ENCODE measurements around the gene SAFB2.

The SAFB2 gene

GRCh38 chr19:5579286-5579685 lies 43.3 kb downstream of the SAFB2 start:
- DNase-seq: no peak

- peak; percentile 92 for DNase-seq
These were observed 44.3 kb downstream of the SAFB2 start for GRCh38 chr19:5578097-5578846.

DNA sequence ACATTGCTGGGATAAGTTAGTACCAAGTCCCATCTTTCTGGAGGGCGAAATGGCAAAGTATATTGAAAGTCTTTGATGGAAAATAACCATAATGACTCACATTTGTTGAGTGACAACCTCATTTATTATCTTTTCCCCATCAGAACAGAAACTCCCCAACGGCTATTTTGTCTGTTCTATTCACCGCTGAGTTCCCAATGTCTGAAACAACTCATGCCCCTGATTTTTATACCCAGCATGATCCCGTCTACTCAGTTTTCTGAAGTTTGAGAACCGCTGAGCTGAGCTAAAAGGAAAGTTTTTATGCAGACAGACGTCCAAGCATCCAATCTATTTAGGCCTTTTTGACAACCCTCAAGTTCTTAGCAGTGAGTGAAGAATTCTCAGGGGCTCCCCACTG lies 47.0 kb downstream of the SAFB2 start:
- no peak for DNase-seq

DNA sequence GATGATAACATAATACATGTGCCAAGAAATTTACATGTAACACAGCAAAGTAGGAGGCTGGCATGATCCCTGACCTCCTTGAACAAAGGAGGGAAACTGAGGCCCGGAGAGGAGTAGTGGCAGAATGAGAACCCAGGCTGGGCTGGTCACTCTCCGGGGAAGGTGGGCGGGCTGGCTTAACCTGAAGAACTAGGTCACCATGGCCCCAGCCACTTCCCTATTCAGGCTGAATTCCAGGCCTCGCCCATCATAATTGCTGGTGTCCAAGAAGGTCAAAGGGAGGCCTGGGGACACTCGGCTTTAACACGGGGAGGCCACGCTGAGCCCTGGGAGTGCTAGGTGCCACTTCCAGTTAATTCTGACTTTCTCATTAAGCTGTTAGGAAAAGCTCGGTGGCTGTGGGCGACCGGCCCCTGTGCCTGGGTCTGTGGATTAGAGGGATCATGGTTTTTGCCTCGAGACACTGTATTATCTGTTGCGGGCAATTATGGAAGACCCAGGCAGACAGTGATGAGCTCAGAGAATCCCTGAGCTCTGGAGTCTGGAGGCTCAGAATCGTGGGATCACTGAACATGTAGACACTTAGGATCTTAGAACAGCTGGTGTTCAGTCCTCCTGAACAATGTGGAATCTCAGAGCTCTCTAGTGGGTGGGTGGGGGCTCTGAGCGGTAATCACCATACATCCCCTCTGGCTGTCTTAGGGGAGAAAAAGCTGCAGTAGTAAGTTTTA lies 49.9 kb downstream of the SAFB2 start:
- peak; percentile 73 for DNase-seq

GRCh38 chr19:5571777-5572176 lies 50.8 kb downstream of the SAFB2 start:
- DNase-seq: no peak

- no peak for DNase-seq
These were observed 54.6 kb downstream of the SAFB2 start for GRCh38 chr19:5567970-5568407.

DNA sequence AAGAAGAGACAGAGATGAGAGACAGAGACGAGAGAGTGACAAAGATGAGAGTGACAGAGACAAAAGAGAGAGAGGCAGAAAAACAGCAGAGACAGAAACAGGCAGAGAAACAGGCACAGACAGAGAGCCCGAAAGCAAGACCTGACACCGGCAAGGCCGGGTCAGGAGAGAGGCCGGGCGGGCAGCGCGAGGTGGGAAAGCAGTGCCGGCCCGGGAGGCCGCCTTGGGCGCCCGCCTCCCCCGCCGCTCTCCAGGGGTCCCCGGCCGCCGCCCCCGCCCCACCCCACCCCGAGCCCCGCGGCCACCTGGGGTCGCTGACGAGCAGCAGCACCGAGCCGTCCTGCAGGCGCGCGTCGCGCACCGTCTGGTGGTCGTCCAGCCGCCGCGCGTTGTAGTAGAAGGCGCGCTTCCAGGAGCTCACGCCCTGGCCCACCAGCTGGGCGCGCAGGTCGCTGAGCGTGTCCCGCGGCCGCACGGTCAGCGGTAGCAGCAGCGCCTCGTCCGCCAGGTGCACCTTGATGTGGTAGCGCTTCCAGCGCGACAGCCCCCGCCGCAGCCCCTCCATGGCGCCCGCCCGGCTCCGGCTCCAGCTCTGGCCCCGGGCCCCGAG lies 55.1 kb downstream of the SAFB2 start, which contains the start of gene TINCR:
TSS of gene TINCR (minus strand) at position 594 of the 610 bp plus-strand sequence.
- DNase-seq: peak; percentile 61

DNA sequence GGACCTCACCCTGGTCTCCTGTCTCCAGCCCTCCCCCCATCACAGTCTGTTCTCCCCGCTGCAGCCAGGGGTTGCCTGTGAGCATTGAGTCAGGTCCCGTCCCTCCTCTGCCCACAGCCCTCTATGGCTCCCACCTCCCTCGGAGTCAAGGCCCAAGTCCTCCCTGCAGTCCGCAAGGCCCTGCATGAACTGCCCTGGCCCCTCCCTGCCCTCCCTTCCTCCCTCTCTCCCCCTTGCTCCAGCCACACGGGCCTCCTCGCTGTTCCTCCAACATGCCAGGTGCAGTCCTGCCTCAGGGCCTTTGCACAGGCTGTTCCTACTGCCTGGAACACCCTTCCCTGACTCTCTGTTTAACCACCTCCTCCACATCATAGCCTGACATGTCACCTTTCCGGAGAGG lies 57.6 kb downstream of the SAFB2 start:
- DNase-seq: no peak

DNA sequence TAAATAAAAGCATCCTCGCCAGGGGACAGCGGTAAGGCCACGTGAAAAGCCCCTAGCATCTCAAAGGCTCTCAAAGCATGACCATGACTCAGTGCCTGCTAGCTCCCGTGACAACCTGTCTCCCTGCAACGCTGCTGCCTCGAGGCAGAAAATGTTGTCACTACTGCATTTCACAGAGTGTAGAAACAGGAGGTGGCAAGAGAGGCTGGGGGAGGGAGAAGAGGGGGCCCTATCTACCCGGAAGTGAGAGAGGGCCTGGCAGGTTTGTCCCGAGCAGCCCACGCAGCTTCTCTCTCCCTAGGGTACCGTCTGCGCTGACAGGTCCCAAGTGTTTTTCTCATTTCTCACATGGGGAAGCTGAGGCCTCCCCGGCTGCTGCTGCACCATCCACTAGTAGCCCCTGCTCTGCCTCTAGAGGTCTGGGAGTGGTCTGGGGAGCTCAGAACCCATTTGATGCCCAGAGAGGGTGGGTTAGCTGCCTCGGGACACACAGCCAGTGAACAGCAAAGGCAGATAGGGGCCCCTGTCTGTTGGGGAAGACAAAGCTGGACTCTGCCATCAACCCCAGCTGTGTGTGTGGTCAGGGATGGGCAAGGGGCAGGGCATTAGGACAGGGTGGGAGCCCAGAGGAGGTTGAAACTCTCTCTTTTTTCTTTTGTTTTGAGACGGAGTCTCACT lies 58.5 kb downstream of the SAFB2 start:
- no peak for DNase-seq

- DNase-seq: no peak
These were observed 59.6 kb downstream of the SAFB2 start for GRCh38 chr19:5563008-5563431.

DNA sequence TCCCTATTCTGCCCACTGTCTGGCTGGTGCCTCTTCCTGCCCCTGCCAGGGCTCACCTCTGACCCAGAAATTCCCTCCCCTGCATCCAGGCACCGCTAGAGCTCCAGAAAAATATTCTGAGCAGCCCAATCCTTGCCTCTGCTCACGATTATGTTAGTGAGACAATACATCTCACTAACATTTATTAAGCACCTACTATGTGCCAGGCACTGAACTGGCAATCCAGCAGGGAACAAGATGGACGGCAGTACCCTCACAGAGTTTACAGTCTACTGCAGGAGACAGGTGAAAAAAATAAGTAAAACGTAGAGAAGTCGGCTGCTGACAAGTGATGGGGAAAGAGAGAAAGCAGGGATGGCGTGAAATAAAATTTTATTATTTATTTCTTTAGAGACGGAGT lies 60.3 kb downstream of the SAFB2 start:
- no peak for DNase-seq

DNA sequence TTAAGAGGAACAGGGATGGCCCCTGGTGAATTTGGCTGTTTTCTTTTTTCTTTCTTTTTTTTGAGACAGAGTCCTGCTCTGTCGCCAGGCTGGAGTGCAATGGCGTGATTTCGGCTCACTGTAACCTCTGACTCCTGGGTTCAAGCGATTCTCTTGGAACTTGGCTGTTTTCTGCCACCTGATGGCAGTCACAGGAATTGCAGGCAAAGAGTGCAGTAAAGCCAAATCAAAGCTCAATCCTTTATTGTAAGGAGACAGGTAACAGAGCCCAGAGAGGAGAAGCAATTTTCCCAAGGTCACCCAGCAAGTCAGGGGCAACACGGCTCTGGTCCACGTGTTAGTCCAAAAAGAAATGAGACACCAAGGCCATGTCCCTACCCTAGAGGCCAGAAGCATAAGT lies 61.0 kb downstream of the SAFB2 start:
- DNase-seq: no peak

DNA sequence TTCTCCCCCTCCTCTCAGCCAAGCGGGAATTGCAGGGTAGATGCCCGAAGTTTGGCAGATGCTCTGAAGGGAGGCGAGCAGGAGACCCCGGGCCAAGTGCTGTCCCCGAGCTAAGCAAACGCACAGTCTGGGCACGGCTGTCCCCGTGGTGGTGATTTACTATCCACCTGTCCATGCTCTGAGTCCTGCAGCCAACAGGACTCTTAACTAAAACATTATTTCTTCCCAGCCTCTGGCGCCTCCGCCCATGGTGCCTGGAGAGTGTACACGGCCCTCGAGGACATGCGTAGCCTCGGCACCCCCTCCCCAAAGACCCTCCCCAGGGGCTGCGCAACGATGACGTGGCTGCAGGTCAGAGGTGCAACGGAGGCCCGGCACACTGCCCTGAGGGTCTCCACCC lies 62.4 kb downstream of the SAFB2 start:
- DNase-seq: no peak

GRCh38 chr19:5559804-5560133 lies 62.8 kb downstream of the SAFB2 start:
- DNase-seq: peak; percentile 65

GRCh38 chr19:5558101-5558621 lies 64.4 kb downstream of the SAFB2 start:
- no peak for DNase-seq

DNA sequence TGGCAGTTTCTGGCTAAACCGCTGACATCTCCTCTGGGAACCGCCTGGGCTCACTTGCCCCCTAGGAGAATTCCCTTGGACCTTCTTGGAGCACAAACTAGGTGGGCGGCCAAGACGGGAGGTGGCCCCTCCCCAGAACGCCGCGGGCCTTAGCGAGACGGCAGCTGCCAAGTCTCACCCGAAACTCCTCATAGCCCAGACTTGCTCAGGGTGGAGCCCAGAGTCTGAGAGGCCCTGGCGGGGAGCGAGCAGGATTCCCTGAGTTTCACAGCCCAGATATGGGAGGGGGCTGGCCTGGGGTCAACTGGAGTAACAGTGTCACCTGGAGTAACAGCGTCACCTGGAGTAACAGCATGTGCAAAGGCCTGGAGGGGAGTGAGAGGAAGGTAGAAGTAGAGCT lies 64.9 kb downstream of the SAFB2 start:
- DNase-seq: no peak

- DNase-seq: no peak
These were observed 67.7 kb downstream of the SAFB2 start for GRCh38 chr19:5554828-5555227.

DNA sequence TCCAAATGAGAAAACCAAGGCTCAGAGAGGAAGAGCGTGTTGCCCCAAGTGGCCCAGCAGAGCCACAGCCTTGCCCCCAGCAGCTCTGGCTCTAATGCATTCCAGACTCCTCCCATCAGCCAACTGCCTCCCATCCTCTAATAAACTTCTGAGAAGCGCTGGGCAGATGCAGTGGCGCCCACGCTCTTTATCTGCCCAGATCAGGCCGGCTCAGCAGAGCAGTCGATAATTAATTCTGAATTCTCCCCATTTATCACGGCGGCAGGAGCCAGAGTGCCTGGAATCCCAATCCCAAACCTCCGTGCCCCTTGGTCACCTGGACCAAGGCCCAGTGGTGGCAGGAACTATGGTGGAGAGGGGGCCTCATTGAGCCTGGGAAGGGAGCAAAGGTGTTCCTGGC lies 68.7 kb downstream of the SAFB2 start:
- peak; percentile 34 for DNase-seq

- DNase-seq: peak; percentile 42
These were observed 74.7 kb downstream of the SAFB2 start for GRCh38 chr19:5547881-5548280.

DNA sequence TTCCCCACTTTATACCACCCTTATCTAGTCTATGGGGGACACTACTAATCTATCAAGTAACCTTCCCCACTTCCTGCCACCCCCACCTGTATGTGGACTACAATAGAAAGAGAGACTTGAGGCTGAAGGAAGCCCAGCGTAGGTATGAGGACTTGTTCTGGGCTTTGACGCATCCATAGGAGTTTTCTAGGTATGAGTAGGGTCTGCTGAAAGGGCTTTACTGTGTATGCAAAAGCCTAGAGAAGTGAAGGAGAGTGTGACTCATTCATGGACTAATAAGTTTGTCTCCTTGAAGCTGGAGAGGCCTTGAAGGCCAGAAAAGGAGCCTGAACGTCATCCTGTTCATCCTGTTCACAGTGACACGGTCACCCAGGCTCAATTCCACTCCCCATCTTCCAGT lies 76.6 kb downstream of the SAFB2 start:
- no peak for DNase-seq

DNA sequence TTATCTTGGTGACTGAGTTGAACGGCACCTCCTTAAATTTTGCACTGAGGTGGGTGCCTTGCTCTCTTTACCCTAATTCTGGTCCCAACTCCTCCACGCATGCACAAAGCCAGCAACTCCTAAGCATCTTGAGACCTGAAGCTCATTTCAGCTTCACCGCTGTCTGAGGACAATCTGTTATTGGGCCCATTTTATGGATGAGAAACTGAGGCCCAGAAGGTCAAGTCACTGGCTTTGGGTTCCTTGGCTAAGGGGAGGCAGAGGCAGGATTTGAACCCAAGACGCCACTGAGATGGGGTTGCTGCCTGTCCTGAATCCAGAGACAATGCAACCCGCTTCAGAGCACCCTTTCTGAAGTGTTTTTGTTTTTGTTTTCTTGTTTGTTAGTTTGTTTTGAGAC lies 77.5 kb downstream of the SAFB2 start:
- DNase-seq: no peak

DNA sequence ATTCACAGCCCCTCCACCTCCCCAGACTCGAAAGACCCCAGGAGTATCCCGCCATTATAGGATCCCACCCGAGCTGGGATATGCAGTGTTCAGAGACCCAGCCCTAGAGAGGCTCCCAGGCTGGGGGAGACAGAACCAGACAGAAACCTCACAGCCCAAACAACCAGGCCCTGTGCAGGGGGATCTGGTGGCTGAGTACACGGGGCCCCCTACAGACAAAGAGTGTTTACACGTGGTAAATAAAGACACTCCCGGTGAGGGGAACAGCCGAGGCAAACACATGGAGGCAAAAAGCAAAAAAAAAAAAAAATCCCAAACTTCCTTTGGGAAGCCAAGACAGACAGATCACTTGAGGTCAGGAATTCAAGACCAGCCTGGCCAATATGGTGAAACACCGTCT lies 79.9 kb downstream of the SAFB2 start:
- no peak for DNase-seq

GRCh38 chr19:5541456-5541855 lies 81.1 kb downstream of the SAFB2 start:
- no peak for DNase-seq

Measured in eye (tissue), 1 donor.